Measurements from ENCODE around the gene TOX3.

GRCh38 chr16:52480237-52480636 is 66.7 kb downstream of the TOX3 start:
- no peak for TF ChIP-seq CTCF (IDR thresholded peaks at IDR 0.05)
- TF ChIP-seq ZFX (IDR thresholded peaks at IDR 0.05; ENCODE audit: borderline replicate concordance): no peak
